ENCODE measurements around the gene SSBP4.

Gene SSBP4

DNA sequence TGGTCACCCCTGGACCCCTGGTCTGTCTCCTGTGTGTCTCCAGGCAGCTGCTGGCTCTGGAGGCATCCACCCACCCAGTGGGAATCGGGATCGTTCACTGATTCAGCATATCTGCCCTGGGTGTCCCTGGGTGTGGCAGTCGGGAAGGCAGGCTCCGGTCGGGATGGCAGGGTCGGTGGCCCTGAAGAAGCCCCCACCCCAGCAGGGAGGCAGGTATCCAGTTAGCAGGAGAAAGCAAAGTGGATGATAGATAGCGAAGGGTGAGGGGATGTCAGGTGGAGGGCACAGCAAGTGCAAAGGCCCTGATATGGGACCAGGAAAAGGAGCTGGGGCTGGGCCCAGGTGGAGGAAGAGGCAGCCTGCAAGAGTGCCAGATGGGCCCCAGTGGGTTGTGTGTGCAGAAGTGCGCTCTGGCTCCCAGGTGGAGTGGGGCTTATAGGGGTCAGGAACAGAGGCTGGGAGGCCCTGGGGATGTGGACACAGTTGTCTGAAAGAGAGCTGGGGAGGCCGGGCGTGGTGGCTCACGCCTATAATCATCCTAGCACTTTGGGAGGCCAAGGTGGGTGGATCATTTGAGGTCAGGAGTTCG lies 2.3 kb downstream of the SSBP4 start:
- DNase-seq (ENCODE audit: low spot score) = no peak

DNA sequence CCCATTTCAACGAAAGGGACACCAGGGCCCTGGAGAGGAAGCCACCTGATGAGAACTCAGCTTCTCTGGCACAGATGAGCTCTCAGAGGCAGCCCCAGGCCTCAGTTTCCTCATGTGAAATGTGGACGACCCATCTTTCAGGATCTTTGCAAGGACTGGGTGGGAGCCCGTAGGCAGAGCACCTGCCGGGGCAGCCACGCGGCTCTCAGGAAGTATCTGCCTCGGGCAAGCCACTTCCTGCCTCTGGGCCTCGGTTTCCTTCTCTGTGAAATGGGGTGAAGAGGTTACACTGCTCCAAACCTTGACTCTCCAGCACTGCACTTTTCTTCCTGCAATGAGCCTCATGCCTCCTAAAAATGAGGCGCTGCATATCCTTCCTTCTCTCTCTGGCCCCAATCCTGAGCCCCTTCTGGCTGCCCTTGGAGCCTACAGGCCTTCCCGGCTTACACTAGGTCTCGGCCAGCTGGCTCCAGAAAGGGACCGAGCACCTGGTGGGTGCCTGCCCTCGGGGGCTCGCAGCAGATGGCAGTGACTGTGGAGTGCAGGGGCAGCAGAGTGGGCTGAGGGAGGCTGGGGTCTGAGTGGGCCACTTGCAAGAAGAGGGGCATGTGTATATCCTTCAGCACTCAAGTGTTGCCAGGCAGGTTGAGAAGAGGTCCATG lies 3.5 kb downstream of the SSBP4 start:
- DNase-seq (ENCODE audit: low spot score) = no peak

DNA sequence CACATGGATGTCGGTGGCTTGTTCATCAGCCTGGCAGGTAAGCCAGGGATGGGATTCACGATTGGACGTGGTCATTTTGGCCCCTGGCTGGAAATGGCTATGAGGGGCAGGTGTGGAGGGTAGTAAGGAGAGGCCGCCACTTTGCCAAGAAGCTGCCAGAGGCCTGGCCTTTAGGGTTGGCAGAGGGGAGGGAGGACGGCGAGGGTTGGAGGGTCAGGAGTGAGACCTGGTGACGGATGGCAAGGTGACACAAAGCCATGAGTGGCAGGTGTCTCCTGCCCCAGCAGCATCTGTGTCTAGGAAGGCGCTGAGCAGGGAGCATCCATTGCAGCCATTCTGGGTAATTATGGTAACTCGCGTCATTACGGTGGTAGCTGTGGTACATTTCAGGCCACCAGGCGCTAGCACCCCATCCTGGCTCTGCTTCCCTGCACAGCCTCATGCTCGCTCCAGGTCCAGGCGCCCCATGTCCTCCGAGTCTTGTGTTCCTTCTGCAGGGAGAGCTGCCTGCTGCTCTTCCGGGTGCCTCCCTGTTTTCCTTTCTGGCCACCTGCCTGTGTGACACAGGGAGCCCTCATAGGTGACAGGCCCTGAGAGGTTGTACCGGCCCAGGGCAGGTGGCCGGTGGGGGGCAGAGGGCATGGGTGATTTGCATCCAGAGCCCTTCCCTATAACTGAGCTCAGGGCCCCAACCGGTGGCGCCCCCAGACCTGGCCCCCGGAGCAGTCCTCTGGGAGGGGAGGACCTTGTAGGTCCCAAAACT lies 4.2 kb downstream of the SSBP4 start:
- DNase-seq (ENCODE audit: low spot score) = no peak

DNA sequence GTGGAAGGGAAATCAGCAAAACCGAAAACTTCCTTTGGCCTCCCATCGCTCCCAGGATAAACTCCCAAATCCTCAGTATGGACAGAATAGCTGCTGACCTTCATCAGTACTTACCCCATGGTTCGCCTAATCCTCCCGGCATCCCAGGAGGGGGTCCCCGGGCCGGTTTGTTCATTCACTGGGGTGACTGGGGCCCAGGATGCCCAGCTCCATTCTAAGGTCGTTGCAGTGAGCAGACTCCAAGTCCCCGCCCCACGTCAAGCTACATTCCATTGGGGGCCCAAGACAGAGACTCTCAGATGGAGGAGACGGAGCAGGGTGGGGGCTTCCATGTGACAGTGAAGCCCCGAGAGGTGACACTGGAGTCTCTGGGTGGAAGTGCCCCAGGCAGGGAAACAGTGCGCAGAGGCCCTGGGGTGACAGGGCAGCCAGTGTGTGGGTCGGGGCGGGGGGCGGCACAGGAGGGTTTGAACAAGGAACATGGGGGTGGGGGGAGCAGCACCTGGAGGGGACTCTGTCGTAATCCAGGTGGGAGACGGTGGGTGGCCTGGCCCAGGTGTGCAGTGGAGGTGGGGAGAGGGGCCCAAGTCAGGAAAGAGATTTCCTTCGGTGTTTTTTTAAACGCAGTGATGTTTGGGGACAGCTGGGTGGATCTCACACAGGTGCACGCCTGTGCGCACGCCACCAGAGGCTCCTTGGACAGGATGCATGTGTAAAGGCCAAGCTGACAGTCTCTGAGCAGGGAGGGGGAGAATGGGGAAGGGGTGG lies 5.1 kb downstream of the SSBP4 start:
- DNase-seq (ENCODE audit: low spot score) = no peak

DNA sequence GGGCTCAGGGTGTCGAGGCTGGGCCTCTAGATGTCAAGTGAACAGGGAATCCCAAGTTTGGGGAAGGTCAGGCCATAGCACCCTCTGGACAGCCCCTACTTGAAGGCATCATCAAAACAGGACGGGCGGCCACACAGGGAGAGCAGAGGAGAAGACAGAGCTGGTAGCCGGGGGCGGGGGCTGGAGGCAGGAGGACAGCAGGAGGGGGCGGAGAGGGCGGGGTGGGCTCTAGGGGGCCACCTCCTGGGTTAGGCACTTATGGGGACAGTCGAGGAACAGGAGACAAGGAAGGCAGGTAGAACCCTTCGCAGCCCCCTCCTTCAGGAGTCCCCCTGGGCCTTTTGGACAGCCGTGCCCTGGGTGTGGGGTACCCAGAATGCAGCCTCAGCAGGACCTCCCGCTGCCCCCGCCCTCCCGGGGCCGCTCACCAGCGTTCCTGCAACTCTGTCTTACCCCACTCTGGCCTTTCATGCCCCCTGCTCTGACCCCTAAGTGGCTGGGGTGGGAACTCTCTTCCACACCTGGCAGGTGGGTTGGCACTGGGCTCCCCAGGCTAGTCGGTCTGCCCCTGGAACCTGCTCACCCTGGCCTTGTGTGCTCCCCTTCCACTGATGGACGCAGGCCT lies 5.8 kb downstream of the SSBP4 start:
- no peak for DNase-seq (ENCODE audit: low spot score)

DNA sequence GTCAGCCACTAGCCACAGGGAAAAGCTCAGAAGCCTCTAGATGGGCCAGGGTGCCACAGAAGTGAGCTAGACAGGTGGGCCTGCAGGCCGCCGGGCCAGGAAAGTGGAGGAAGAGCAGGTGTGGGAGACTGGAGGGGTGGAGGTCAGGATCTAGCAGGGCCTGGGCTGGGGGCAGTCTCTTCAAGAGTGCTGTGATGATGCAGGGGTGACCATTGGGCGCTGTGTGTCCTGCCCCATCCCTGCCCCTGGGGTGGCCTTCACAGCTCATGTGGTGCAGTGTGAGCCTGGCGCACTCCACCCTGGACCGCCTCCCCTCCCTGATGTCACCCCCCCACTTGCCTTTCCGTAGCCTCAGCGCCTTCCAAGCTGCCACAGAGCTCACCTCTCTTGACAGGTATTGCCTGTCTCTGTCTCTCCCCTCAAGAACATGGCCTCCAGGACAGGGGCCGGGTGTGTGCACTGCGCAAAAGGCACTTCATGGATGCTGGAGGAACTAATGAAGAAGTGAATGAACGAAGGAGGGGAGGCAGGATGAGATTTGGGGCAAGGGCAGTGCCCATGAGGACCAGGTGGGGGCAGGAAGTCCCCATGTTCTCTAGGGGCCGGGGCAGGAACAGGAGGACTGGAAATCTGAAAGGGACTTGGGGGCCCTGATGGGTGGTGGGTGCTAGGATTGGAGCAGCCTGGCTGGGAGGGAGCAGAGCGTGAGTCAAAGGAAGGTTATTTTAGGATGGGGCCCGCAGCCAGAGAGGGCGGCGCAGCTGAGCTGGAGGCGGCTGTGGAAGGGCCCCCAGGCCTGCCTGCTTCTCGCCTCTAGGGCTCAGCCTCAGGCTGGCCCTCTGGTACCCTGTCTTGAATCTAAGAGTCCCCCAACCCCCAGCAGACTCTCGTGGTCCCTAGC lies 6.6 kb downstream of the SSBP4 start:
- DNase-seq (ENCODE audit: low spot score) = no peak

DNA sequence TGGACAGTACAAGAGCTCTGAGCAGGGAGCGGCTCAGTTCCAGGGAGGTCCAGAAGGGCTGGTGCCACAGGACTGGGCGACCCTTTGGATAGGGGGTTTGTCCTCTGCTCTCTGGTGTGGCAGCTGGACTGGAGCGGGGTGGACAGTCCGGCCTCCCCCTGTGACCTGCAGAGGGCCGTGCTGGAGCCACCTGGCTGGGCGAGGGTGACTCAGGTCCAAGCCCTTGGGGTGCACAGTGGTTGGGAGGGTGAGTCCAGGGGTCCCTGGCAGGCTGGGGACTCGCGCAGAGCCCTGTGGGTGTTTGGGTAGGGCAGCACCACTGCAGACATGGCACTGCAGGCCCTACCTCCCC lies 7.2 kb downstream of the SSBP4 start:
- DNase-seq (ENCODE audit: low spot score) = no peak

DNA sequence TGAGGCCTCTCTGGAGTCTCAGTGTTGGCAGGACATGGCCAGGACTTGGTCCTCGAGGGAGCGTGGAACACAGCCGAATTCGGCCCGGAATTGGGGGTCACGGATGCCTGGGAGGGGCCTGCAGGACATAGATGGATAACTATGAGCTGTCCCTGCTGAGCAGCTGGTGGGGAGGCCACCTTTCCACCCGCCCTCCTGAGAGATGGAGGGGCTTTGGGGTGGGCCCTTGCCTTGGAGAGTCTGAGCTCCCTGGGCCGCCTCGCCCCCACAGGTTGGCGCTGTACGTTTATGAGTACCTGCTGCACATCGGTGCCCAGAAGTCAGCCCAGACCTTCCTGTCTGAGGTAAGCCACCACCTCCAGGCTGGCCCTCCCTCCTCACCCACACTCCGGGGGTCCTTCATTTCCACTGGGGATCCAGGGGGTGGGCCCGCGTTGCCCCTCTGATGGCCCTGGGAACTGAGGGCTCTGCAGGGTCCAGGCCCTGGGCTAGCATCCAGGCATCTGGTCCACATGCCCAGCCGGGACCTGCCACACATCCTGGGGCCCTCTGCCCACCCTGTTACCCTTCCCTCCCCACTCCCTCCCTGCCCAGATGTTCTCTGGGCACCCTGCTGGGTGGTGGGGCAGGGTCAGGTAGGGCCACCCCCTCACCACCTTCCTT lies 8.0 kb downstream of the SSBP4 start:
- no peak for DNase-seq (ENCODE audit: low spot score)

DNA sequence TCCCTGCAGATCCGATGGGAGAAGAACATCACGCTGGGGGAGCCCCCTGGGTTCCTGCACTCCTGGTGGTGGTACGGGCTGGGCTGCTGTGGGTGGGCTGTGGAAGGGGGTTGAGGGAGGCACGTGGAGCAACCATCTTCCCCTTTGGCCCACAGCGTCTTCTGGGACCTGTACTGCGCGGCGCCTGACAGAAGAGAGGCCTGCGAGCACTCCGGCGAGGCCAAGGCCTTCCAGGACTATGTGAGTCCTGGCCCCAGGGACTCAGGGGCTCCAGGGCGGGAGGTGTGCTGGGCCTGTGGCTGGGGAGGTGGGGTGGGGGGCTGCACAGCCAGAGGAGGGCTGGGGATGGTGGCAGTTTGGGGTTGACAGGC lies 8.5 kb downstream of the SSBP4 start:
- no peak for DNase-seq (ENCODE audit: low spot score)

DNA sequence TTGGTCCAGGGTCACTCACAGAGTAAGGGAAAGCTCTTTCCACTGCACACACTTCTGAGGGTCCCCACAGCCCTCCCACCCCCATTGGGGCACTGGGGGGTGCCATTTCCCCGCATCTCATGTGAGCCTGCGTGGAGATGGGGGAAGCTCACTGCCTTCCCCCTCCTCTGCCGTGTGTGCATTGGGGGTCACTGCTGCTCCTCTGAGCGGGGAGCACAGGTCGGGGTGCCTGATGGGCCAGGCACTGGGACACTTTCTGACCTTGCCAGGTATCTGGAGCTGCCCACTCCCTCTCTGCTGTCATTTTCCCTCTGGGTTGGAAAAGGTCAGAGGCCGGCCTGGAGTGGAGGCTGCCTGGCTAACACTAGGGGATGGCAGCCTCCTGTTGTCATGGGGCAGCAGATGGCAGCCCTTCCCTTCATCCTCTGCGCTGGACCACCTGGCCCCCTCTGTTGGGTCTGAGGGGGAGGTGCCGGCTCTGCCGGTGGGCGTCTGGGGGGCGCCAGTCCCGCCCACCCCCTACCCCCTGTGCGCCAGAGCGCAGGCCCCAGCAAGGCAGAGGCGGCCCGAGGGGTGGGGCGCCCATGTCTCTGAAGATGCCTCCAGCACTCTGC lies 9.1 kb downstream of the SSBP4 start:
- DNase-seq (ENCODE audit: low spot score) = no peak

DNA sequence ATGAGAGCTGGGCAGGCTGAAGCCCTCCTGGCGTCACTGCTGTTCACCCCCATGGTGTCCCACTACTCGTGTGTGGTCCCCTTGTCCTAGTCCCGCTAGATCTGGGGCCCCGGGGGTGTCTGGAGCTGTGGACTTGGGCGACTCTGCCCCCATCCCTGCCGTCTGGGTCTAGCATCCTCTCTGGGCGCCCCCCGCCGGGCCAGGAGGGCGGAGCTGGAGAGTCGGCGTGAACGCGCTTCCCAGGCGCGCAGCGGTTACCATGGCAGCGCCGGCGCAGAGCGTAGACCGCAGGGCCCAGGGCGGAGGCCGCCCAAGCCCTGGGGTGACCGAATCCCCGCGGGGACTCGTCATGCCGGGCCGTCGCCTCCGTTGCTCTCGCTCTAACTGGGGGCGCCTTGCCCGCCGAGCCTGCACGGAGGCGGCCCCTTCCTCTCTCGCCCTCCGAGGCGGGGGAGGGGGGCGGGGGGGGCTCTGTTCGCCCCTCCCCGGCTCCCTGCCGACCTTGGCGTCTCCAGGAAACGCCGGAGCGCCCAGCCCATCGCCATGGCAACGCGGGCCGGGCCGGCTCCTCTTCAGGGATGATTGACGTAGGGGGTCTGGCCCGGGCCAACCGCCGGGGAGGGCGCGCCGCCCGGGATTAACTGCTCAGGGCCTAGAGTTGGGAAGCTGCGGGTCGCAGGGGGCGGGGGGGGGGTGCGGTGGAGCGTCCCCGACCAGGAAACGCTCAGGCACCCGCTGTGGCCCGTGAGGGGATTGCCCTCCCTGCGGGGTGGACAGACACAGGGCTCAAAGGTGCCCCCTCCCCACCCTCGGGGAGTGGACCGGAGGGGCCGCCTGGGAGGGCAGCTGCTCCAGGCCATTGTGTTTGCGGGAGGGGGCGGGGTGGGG lies 9.8 kb downstream of the SSBP4 start:
- DNase-seq (ENCODE audit: low spot score) = no peak

DNA sequence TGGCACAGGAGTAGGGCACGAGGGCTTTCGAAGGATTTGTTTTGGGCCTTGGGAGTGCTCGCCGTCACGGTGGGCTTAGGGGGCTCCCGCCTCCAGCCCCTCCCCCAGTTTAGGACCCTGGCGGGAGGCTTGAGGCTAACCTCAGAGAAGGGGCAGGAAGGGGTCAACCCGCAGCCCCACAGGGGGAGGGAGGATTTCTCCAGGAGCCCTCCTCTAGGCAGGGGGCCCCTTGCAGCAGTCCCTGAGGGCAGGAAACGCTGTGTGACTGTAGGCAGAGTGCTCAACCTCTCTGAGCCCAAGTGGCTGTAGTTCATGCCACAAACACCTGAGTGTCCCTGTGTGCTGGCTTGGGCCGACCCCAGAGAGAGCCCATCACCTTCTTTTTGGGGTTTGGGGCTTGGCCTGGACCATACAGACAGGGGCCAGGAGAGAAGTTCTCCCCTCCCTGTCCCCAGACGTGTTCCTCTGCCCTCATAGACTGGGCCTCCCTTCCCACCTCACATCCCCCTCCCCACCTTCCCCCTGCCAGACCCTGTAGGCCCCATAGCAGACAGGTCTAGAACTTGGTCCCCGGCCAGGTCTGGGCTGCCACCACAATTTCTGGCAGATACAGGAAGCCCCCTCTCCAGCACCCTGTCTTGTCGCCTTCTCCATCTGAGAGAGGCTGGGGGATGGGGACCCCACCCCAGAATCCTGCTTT lies 10.7 kb downstream of the SSBP4 start:
- no peak for DNase-seq (ENCODE audit: low spot score)

DNA sequence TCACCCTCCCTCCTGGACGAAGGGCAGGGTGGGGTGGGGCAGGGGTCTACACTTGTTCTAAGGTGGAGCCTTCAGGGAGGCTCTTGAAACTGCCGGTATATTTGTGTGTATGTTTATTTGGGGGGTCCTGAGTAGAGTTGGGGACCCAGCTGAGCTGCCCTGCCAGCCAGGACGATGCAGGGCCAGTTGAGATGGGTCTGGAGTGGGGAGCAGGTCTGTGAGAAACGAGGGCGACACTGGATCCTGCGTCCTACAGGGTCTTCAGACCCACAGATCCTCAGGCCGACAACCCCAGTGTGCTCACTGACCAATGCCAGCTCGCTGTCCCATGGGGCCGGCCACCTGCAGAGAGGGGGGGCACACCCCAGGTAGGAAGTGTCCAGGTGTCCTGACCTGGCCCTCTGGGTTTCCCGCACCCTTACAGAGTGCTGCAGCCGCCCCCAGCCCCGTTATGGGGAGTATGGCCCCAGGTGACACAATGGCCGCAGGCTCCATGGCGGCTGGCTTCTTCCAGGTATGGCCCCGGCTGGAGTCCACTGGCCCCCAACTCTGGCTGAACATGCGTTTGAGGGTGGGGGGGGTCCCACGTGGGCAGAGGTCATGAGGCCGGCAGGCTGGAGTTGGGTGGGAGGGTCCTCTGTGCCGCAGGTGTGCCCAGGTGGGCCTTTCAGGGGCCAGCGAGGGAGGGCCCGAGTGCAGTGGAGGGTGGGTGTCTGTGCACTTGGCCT lies 11.4 kb downstream of the SSBP4 start:
- no peak for DNase-seq (ENCODE audit: low spot score)

DNA sequence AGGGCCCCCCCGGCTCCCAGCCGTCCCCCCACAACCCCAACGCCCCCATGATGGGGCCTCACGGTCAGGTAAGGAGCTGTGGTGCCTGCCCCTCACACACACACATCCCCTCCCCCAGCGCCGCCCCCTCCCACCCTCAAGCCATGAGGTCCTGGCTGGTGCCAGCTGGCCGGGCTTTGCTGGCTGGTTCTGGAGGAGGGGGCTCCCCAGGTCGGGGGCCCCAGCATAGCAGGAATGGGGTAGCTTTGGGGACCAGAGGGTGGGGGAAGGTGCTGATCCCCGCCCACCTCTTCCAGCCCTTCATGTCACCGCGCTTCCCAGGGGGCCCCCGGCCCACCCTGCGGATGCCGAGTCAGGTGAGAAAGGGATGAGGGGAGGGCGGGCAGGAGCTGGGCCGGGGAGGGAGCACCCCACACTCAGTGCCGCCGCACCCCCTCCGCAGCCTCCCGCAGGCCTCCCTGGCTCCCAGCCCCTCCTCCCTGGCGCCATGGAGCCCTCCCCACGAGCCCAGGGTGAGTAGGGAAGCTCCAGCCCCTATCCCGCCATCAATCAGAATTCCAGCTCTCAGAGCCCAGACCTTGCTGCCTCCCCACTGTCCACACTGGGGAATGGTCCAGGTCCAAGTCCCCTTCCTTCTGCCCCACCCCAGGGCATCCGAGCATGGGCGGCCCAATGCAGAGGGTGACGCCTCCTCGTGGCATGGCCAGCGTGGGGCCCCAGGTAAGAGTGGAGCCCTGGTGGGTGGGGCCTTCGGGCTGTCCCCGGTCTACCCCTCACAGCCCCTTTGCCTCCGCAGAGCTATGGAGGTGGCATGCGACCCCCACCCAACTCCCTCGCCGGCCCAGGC lies 12.4 kb downstream of the SSBP4 start:
- DNase-seq (ENCODE audit: low spot score) = no peak

DNA sequence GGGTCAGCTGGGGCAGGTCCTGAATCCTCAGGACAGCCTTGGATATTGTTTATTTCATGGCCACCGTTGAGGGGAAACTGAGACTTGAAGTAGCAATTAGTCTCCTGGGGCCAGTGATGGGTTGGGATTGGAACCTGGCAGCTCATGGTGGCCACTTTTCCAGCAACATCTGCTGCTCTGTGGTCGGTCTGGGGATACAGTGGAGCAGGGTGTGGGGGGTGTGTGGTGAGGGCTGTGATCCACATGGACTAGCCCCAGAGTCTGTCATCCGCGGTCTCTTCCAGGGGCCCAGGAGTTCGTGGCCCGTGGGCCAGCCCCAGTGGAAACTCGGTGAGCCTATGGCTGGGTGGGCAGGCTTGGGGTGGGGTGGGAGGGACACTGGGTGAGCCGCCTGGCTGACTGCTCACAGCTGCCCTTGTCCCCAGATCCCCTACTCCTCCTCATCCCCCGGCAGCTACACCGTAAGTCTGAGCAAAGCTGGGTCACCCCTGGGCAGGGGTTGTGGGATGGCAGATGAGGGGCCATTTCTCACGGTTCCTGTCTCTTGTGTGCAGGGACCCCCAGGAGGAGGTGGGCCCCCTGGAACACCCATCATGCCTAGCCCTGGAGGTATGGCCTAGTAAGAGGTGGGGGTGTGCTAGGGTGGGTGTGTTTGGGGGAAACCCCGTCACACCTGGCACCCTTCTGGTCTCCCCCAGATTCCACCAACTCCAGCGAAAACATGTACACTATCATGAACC lies 13.2 kb downstream of the SSBP4 start:
- DNase-seq (ENCODE audit: low spot score) = no peak

DNA sequence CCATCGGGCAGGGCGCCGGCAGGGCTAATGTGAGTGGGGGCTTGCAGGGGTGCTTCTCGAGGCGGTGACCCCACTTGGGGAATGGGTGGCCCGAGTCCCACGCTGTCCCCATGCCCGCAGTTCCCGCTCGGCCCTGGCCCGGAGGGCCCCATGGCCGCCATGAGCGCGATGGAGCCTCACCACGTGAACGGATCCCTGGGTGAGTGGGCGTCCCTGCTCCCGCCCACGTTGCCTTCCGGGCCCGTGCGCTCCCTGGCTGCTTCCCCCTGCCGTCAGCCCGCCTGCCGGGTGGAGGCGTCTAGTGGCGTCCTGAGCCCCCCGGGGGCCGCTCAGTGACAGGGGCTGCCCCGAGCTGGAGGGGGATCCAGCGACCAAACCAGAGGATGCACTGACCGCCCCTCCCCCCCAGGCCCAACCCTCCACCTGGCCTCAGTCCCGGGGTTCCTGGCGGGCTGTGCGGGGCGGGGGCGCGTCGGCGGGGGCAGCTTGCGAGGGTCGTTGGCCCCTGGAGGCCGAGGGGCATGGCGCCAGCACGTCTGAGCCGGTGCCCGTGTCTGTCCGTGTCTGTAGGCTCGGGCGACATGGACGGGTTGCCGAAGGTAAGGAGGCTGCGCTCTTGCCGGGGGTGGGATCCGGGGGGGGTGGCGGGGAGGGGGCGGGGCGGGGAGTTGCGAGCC lies 14.0 kb downstream of the SSBP4 start:
- no peak for DNase-seq (ENCODE audit: low spot score)

All from pons (tissue), 1 donor.